Transverse colon (tissue), 4 donors: ENCODE results near the gene BEST4. TPM values are rescaled to one million over a fixed set of nuclear protein-coding genes. Genes with fewer than 3 reads are reported as not detected.

Source experiments
- DNase-seq: peaks from one replicate; pipeline ENCODE4 v3.0.0-alpha.2; 2019
- H3K27ac ChIP-seq, 4 donors: fragments of 200-600 bp; sonication (generic); 2 replicates each; pipeline ENCODE4 v1.5.1; 2016 to 2018; ENCODE audit warnings: inconsistent platforms in 4 of 4
- H3K27me3 ChIP-seq: fragments of 200-600 bp; sonication (generic); 2 replicates; pipeline ENCODE4 v1.5.1; 2017; ENCODE audit warnings: inconsistent platforms
- H3K36me3 ChIP-seq, 4 donors: fragments of 200-600 bp; sonication (generic); 2 replicates each; pipeline ENCODE4 v1.5.1; 2017 to 2019; ENCODE audit warnings: inconsistent platforms in 4 of 4
- H3K4me1 ChIP-seq, 4 donors: fragments of 200-600 bp; sonication (generic); 2 replicates each; pipeline ENCODE4 v1.5.1; 2017 to 2020; ENCODE audit warnings: inconsistent platforms in 4 of 4
- H3K4me3 ChIP-seq, 4 donors: fragments of 200-600 bp; sonication (generic); 1 replicate in 1 of 4; 2 replicates in 3 of 4; pipeline versions ENCODE4 v1.5.1 to v1.6.1; 2017 to 2019; ENCODE audit warnings: inconsistent platforms in 4 of 4
- H3K9me3 ChIP-seq, 2 donors: fragments of 200-600 bp; sonication (generic); 2 replicates each; pipeline ENCODE4 v1.5.1; 2017 to 2019; ENCODE audit warnings: inconsistent platforms in 2 of 2
- CTCF ChIP-seq, 5 experiments: fragments of 200-600 bp in 3 of 5; fragments of 450-650 bp in 2 of 5; sonication (generic) in 3 of 5; IDR thresholded peaks; 1 replicate in 2 of 5; 2 replicates in 3 of 5; pipeline ENCODE4 v1.5.1; 2016 to 2017; ENCODE audit warnings: antibody characterized with exemption in 5 of 5, inconsistent platforms in 3 of 5, mild to moderate bottlenecking in 2 of 5, moderate library complexity in 1 of 5
- EP300 ChIP-seq: sonication (generic); formaldehyde crosslinking; IDR thresholded peaks from one replicate; pipeline ENCODE4 v1.6.1; 2017; ENCODE audit warnings: antibody characterized with exemption, low read depth
- POLR2A ChIP-seq: fragments of 450-650 bp; IDR thresholded peaks from one replicate; pipeline ENCODE4 v1.6.1; 2016; ENCODE audit warnings: antibody characterized with exemption, mild to moderate bottlenecking, moderate library complexity
- POLR2AphosphoS5 ChIP-seq, 3 donors: sonication (generic); formaldehyde crosslinking; IDR thresholded peaks; one replicate each; pipeline ENCODE4 v1.6.1; 2016; ENCODE audit warnings: antibody characterized with exemption in 3 of 3
- WGBS, 2 donors: methylation state at CpG; one replicate each; pipeline ENCODE4 v1.1.5; 2018; ENCODE audit warnings: low coverage in 1 of 2; 5-methylcytosine and 5-hydroxymethylcytosine counted together
- in situ Hi-C, 4 donors: fragments of 200-750 bp; cut with MboI; loops; one replicate each; pipeline versions ENCODE4 v1.15.0 to v1.15.1; 2017; ENCODE audit warnings: low sequenced_read_pairs in 3 of 4, low pct_ligation_motif_present in 1 of 4, low pct_unique_long_range_greater_than_20kb in 1 of 4
- intact Hi-C: fragments of 100-400 bp; cut with DNase I; formaldehyde crosslinking; loops from one replicate; pipeline ENCODE4 v1.15.1; 2023; ENCODE audit warnings: low total_unique reads
- total RNA-seq, 4 donors: library from RNA; depleted of rRNA; stranded (reverse); fragments of >200 nt; gene quantifications; one replicate each; pipeline ENCODE4 v1.1.0, GENCODE V29; 2016

Gene BEST4
- total RNA-seq, 4 donors from 2014 or later, result 48.8 to 208 (median 92.3) TPM

- intact Hi-C loops (loop anchor here (10.0 kb wide), 1 partner anchor 51 kb away; no protein-coding TSS in a partner anchor), in situ Hi-C loops (loop anchor here in 2 of 4 donors (25.0 kb wide), 2 partner anchors 229 to 529 kb away; partner anchors contain the start of genes HECTD3 (in 1 of the 2) and UROD (in 1 of the 2))
- Histone ChIP-seq H3K4me3 (peak overlapping the region; percentile 32 to 47 (median 40)), H3K27me3 (no peaks in the 10 kb centered on the region), H3K27ac (peak overlapping the region in 2 of 4 donors; percentile 9 to 14), H3K36me3 (peaks cover 0 to 8% (median 0%) of the 10 kb centered on the region in 4 donors), H3K4me1 (peaks cover 11 to 29% (median 22%) of the 10 kb centered on the region in 4 donors), H3K9me3 (no peaks in the 10 kb centered on the region)
- TF ChIP-seq POLR2A, result no peak
- TF ChIP-seq EP300, result no peak
- no peak for TF ChIP-seq POLR2AphosphoS5 (IDR thresholded peaks at IDR 0.05)
- no peak for TF ChIP-seq CTCF (IDR thresholded peaks at IDR 0.05)
- 50 to 56% methylated on average over 1 to 8 of the region's 8 CpGs for WGBS, 2 donors
- DNase-seq, result no peak
These were observed 4.3 kb downstream of the BEST4 start for GRCh38 chr1:44783697-44784093.

- intact Hi-C loops (loop anchor here (10.0 kb wide), 1 partner anchor 54 kb away; no protein-coding TSS in a partner anchor), in situ Hi-C loops (loop anchor here in 2 of 4 donors (25.0 kb wide), 2 partner anchors 232 to 532 kb away; partner anchors contain the start of genes HECTD3 (in 1 of the 2) and UROD (in 1 of the 2))
- TF ChIP-seq EP300, result no peak
- no peak for TF ChIP-seq POLR2AphosphoS5 (IDR thresholded peaks at IDR 0.05)
- no peak for TF ChIP-seq CTCF (IDR thresholded peaks at IDR 0.05)
- TF ChIP-seq POLR2A, result no peak
- Histone ChIP-seq H3K27me3 (no peaks in the 10 kb centered on the region), H3K9me3 (no peaks in the 10 kb centered on the region), H3K36me3 (peaks cover 0 to 20% (median 4%) of the 10 kb centered on the region in 4 donors), H3K4me3 (no peak overlapping the region), H3K27ac (no peak overlapping the region), H3K4me1 (peaks cover 16 to 40% (median 29%) of the 10 kb centered on the region in 4 donors)
- WGBS, 2 donors, result 91 to 94% methylated on average over 11 to 14 of the region's 14 CpGs
- DNase-seq, result no peak
These were observed 7.3 kb downstream of the BEST4 start for GRCh38 chr1:44780583-44781121.

GRCh38 chr1:44778705-44779576 is 9.0 kb downstream of the BEST4 start:
- WGBS, 2 donors, result 95% methylated on average over 6 of the region's 6 CpGs; no CpG with 5 or more reads in 1 of the 2 donors
- H3K4me3 ChIP-seq, result no peak overlapping the region
- H3K27me3 ChIP-seq, result no peaks in the 10 kb centered on the region
- peaks cover 0 to 20% (median 4%) of the 10 kb centered on the region in 4 donors for H3K36me3 ChIP-seq
- intact Hi-C loops, result loop anchor here (5.0 kb wide), 1 partner anchor 523 kb away; no protein-coding TSS in a partner anchor
- H3K27ac ChIP-seq, result no peak overlapping the region
- peaks cover 9 to 36% (median 26%) of the 10 kb centered on the region in 4 donors for H3K4me1 ChIP-seq
- no peak for TF ChIP-seq POLR2A
- no peak for TF ChIP-seq POLR2AphosphoS5 (IDR thresholded peaks at IDR 0.05)
- TF ChIP-seq EP300, result no peak
- TF ChIP-seq CTCF (IDR thresholded peaks at IDR 0.05), result no peak
- in situ Hi-C loops, result loop anchor here in 2 of 4 donors (25.0 kb wide), 2 partner anchors 233 to 533 kb away; partner anchors contain the start of genes HECTD3 (in 1 of the 2) and UROD (in 1 of the 2)
- H3K9me3 ChIP-seq, result no peaks in the 10 kb centered on the region
- DNase-seq, result no peak
